SKM-1 treated with dmso at 0.1 percent for 144 hours (cell line): ENCODE measurements around the gene BAHCC1.
A peak's percentile ranks its signal among the peaks of the same experiment; 100 is the strongest.

ENCODE experiments used
- DNase-seq: peaks from one replicate; lab custom pipeline; 2025; ENCODE audit not compliant: unreplicated experiment; lab: John Stamatoyannopoulos, UW

Gene BAHCC1

GRCh38 chr17:81440051-81440471 lies 44.8 kb downstream of the BAHCC1 start:
- DNase-seq: no peak

- peak; percentile 17 for DNase-seq
Observed at GRCh38 chr17:81440511-81441244, 45.4 kb downstream of the BAHCC1 start.

- DNase-seq: no peak
Observed at GRCh38 chr17:81442791-81443190, 47.5 kb downstream of the BAHCC1 start.

- no peak for DNase-seq
Observed at GRCh38 chr17:81443269-81443668, 48.0 kb downstream of the BAHCC1 start.

GRCh38 chr17:81444610-81445339 lies 49.5 kb downstream of the BAHCC1 start:
- no peak for DNase-seq

GRCh38 chr17:81445642-81446503 lies 50.6 kb downstream of the BAHCC1 start:
- DNase-seq: no peak

GRCh38 chr17:81447331-81447933 lies 52.2 kb downstream of the BAHCC1 start:
- DNase-seq: no peak

GRCh38 chr17:81448442-81448841 lies 53.2 kb downstream of the BAHCC1 start:
- DNase-seq: no peak

GRCh38 chr17:81448950-81449349 lies 53.7 kb downstream of the BAHCC1 start:
- DNase-seq: no peak

GRCh38 chr17:81449351-81449750 lies 54.1 kb downstream of the BAHCC1 start:
- DNase-seq: no peak

GRCh38 chr17:81451823-81452222 lies 56.6 kb downstream of the BAHCC1 start:
- DNase-seq: no peak

GRCh38 chr17:81452551-81452950 lies 57.3 kb downstream of the BAHCC1 start:
- no peak for DNase-seq

- no peak for DNase-seq
Observed at GRCh38 chr17:81453076-81453475, 57.8 kb downstream of the BAHCC1 start.

- no peak for DNase-seq
Observed at GRCh38 chr17:81453712-81454111, 58.5 kb downstream of the BAHCC1 start.

- no peak for DNase-seq
Observed at GRCh38 chr17:81454473-81454872, 59.2 kb downstream of the BAHCC1 start.

- DNase-seq: no peak
Observed at GRCh38 chr17:81455387-81455786, 60.1 kb downstream of the BAHCC1 start.

GRCh38 chr17:81456091-81456490 lies 60.8 kb downstream of the BAHCC1 start:
- no peak for DNase-seq

GRCh38 chr17:81456798-81457197 lies 61.5 kb downstream of the BAHCC1 start:
- no peak for DNase-seq

- DNase-seq: no peak
Observed at GRCh38 chr17:81457401-81457800, 62.1 kb downstream of the BAHCC1 start.

- DNase-seq: no peak
Observed at GRCh38 chr17:81457917-81458555, 62.8 kb downstream of the BAHCC1 start.

- no peak for DNase-seq
Observed at GRCh38 chr17:81458628-81459027, 63.4 kb downstream of the BAHCC1 start.
